Coronary artery (tissue), 2 donors: ENCODE data around the gene R3HDM2.

ENCODE experiments used
- DNase-seq: peaks from one replicate; pipeline ENCODE4 v3.0.0-alpha.2; 2017; ENCODE audit warnings: low spot score
- H3K27ac ChIP-seq, 2 donors: fragments of 200-600 bp; sonication (generic); one replicate each; pipeline ENCODE4 v1.5.1; 2016 to 2019
- H3K4me3 ChIP-seq: fragments of 200-600 bp; sonication (generic); 2 replicates; pipeline ENCODE4 v1.5.1; 2016; ENCODE audit warnings: mild to moderate bottlenecking, moderate library complexity
- TF ChIP-seq, protein P1 (sequence below): fragments of 200-600 bp; sonication (generic); IDR thresholded peaks from one replicate; pipeline ENCODE4 v1.5.1; 2019; ENCODE audit warnings: antibody characterized with exemption

The R3HDM2 gene

DNA sequence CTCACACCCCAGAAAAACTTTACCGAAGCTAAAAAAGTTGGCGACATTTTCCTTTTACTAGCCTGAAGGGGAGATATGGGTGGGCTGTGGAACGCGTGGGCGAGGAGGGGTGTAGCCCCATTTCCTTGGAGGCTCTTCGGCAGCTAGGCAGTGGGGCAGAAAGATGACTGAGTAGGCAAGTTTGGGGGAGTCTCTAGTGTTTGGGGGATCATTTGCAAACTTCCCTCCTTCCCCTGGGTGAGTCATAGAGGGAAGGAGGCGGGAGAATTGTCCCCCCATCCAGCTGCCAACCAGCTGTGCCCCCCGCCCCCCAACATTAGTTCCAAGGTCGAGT, 31.0 kb upstream of the R3HDM2 start:
- TF ChIP-seq, protein P1, sequence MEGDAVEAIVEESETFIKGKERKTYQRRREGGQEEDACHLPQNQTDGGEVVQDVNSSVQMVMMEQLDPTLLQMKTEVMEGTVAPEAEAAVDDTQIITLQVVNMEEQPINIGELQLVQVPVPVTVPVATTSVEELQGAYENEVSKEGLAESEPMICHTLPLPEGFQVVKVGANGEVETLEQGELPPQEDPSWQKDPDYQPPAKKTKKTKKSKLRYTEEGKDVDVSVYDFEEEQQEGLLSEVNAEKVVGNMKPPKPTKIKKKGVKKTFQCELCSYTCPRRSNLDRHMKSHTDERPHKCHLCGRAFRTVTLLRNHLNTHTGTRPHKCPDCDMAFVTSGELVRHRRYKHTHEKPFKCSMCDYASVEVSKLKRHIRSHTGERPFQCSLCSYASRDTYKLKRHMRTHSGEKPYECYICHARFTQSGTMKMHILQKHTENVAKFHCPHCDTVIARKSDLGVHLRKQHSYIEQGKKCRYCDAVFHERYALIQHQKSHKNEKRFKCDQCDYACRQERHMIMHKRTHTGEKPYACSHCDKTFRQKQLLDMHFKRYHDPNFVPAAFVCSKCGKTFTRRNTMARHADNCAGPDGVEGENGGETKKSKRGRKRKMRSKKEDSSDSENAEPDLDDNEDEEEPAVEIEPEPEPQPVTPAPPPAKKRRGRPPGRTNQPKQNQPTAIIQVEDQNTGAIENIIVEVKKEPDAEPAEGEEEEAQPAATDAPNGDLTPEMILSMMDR, result no peak
- Histone ChIP-seq H3K27ac (peak overlapping the region; percentile 41 to 92), H3K4me3 (peak overlapping the region; percentile 93)
- no peak for DNase-seq

DNA sequence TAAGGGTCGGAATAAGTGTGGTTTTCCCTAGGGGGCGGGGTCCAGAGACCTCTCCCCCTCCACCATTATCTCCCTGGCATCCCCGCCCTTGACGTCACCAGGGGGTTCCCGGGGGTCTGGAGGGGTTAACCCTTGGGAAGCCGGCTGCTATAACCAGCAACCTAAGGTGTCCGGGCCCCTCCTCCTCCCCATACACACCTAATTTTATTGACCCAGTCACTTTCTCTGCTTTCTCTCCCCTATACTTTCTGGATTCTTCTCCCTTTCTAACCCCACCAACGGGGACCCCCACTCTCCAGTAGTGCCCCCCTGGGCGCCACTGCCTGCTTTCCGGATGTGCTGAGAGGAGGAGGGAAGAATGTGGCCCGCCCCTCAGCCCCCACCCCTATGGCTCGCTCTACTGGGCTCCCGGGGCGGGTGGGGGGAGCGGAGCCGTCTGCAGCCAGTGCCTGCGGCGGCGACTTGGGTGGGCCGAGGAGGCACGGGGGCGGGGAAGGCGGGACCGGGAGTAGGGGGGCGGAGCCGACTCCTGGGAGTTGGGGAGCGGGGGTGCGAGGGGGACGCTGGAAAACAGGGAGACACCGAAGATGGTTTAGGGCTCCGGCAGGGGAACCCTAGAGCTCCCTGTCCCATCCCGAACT, 30.6 kb upstream of the R3HDM2 start:
- peak overlapping the region; percentile 41 to 92 for H3K27ac ChIP-seq
- TF ChIP-seq, protein P1, result no peak
- peak; percentile 89 for DNase-seq
- peak overlapping the region; percentile 93 for H3K4me3 ChIP-seq

DNA sequence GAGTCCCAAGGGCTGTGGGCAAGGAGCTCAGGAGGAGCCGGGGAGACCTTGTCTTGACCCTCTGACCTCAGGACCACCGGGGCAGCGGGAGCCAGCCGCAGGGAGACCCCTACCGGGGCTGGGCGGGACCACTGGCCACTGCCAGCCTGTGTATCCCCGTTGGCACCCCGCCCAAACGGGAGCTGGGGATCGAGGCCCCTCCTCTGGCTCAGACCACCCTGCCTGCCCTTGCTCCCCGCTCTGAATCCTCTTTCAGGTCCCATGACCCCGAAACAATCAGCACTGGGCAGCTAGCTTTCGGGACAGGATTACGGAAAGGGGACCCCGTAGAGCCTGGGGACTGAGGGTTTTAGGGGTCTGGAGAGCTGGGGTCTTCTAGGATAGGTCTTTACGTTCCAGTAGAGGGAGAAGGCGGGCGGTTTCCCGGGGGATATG, 30.0 kb upstream of the R3HDM2 start:
- peak overlapping the region; percentile 93 for H3K4me3 ChIP-seq
- H3K27ac ChIP-seq, result peak overlapping the region; percentile 41 to 92
- TF ChIP-seq, protein P1, result no peak
- no peak for DNase-seq

DNA sequence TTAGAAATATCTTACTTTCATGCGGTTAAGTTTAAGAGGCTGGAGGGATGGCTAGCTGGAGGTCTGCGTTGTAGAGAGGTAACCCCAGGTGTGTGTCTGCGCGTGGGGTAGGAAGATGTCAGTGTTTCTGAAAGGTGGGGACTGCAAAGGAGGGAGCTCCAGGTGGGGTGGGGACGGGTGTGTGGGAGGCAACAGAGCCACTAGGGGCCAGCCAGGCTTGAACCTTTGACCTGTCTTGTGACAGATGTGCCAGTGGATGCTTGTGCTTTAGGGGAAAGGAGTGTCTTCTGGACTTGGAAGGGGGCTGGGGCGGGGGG, 29.6 kb upstream of the R3HDM2 start:
- no peak for DNase-seq
- Histone ChIP-seq H3K27ac (peak overlapping the region in 1 of 2 donors; percentile 92), H3K4me3 (peak overlapping the region; percentile 93)
- TF ChIP-seq, protein P1, result no peak

DNA sequence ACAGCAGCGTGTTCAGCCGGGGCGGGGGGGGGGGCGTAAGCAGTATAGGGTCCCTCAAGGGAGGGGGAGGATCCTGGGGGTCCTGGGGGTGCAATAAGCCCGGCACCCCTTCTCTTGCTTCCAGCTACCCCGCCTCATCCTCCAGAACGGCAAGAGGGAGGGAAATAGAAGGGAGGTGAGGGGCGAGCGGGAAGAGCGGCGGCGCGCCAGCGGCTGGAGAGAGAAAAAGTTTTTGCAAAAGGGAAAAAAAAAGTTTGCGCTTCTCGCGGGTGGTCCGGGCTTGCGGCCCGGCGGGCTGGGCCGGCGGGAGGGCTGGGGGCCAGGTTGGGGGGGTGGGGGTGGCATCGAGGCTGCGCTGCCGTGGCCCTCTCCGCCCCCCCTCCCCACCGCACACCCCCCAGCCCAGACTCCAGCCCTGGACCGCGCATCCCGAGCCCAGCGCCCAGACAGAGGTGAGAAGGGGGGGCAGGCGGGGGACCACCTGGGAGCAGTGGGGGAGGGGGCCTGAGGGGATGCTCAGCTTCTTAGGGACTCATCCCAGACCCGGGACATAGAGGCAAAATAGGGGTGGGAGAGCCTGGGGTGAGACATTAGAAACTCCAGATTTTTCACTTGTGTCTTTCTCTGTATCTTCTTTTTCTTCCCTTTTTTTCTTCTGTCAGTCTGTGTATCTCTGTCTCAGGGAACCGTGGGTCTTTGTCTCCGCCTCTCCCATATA, 29.1 kb upstream of the R3HDM2 start, which contains the start of gene GLI1:
Gene GLI1, plus strand, starts transcription at position 36 of the 718 bp plus-strand sequence. CDS start 3,907 bp downstream, outside the sequence.
- H3K4me3 ChIP-seq, result peak within 1 kb of the TSS; percentile 93
- peak within 1 kb of the TSS; percentile 49 to 92 for H3K27ac ChIP-seq
- no peak for DNase-seq
- TF ChIP-seq, protein P1, result no peak

DNA sequence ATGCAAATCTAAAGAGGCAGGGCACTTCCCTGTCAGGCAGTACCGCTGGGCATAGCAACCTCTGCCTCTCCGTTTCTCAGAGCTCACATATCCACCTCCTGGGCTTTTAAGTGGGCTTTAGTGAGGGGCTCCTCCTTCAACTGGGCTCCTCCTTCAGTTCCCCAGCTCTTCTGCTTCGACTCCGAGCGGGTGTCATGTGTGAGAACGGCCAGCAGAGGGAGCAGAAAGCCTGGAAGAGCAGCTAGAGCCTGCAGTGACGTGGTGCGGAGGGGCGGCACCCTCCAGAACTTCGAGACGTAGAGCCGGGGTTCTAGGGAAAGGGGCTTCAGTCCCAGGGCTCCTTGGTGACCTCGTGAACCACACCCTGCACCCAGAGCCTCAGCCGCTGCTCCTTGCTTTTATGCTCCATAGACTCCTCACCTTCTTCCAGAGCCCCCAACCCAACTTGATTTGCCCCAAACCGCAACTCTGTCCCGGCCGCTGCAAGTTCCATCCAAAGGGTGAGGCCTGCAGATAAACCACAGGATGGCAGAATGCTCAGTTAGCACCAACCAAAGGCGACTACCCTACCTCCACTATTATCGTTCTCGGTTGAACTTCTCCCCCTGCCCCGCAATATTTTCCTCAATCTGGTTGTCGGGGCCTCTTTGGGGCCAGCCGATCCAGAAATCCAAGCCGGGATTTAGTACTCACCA, 28.4 kb upstream of the R3HDM2 start:
- Histone ChIP-seq H3K4me3 (peak overlapping the region; percentile 93), H3K27ac (peak overlapping the region; percentile 49 to 87)
- TF ChIP-seq, protein P1, result peak; percentile 88
- DNase-seq, result peak; percentile 94
